Activated CD4-positive, alpha-beta T cell treated with anti-CD3 and anti-CD28 coated beads, Interleukin-2, amount 10 ng/mL, durations not matched to agents 24 days and 14 days (primary cell): ENCODE measurements around the gene PRKD1. TPM values are rescaled to one million over a fixed set of nuclear protein-coding genes. Genes with fewer than 3 reads are reported as not detected.
"Not testable (repeated sequence)": the region's sequence is repeated elsewhere in the genome, so short reads cannot be mapped to it uniquely, and the experiment has no call there.

Source experiments
- DNase-seq: peaks from one replicate; pipeline ENCODE4 v3.0.0; 2022
- H3K27ac Mint-ChIP-seq: one replicate; pipeline ENCODE4 v1.8.0; 2022; ENCODE audit warnings: mild to moderate bottlenecking, mixed read lengths
- H3K27me3 Mint-ChIP-seq: one replicate; pipeline ENCODE4 v1.8.0; 2022; ENCODE audit warnings: mixed read lengths
- H3K36me3 Mint-ChIP-seq: one replicate; pipeline ENCODE4 v1.8.0; 2022; ENCODE audit warnings: low read depth, mild to moderate bottlenecking, mixed read lengths
- H3K4me1 Mint-ChIP-seq: one replicate; pipeline ENCODE4 v1.8.0; 2021; ENCODE audit warnings: mixed read lengths
- H3K4me3 Mint-ChIP-seq: one replicate; pipeline ENCODE4 v1.8.0; 2022; ENCODE audit warnings: mild to moderate bottlenecking, moderate library complexity, mixed read lengths
- H3K9me3 Mint-ChIP-seq: one replicate; pipeline ENCODE4 v1.8.0; 2021; ENCODE audit warnings: mixed read lengths
- intact Hi-C: fragments of 100-400 bp; cut with micrococcal nuclease; formaldehyde crosslinking; loops from one replicate; pipeline ENCODE4 v1.15.1; 2023
- total RNA-seq: library from RNA; stranded (reverse); gene quantifications from 2 replicates; pipeline ENCODE4 v1.2.3, GENCODE V29; 2022

PRKD1 gene
- total RNA-seq, 1 donor from 2014 or later, result not detected

DNA sequence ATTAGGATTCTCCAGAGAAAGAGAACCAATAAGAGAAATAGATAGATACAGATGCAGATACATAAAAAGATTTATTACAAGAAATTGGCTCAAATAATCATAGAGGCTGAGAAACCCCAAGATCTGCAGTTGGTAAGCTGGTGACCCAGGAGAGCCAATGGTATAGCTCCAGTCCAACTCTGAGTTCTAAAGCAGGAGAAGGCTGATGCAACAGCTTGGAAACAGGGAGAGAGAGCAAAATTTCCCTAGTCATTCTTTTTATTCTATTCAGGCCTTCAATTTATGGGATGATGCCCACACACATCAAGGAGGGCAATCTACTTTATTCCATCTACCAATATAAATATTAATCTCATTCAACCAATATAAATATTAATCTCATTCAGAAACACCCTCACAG, 218.2 kb downstream of the PRKD1 start:
- no peak for DNase-seq
- H3K9me3 Mint-ChIP-seq, result no peaks in the 10 kb centered on the region
- no peaks in the 10 kb centered on the region for H3K36me3 Mint-ChIP-seq
- H3K4me3 Mint-ChIP-seq, result no peak overlapping the region
- no peaks in the 10 kb centered on the region for H3K27me3 Mint-ChIP-seq
- intact Hi-C loops, result no loop called here
- H3K27ac Mint-ChIP-seq, result no peak overlapping the region
- no peaks in the 10 kb centered on the region for H3K4me1 Mint-ChIP-seq

GRCh38 chr14:29706700-29707099, 220.9 kb downstream of the PRKD1 start:
- Mint-ChIP-seq H3K27me3 (no peaks in the 10 kb centered on the region), H3K27ac (no peak overlapping the region), H3K36me3 (no peaks in the 10 kb centered on the region), H3K9me3 (peaks cover 5% of the 10 kb centered on the region), H3K4me3 (no peak overlapping the region), H3K4me1 (no peaks in the 10 kb centered on the region)
- intact Hi-C loops, result no loop called here
- DNase-seq, result no peak

- Mint-ChIP-seq H3K9me3 (peaks cover 5% of the 10 kb centered on the region), H3K27me3 (no peaks in the 10 kb centered on the region), H3K4me3 (no peak overlapping the region), H3K4me1 (no peaks in the 10 kb centered on the region), H3K36me3 (no peaks in the 10 kb centered on the region), H3K27ac (no peak overlapping the region)
- DNase-seq, result no peak
- intact Hi-C loops, result no loop called here
These were observed 221.8 kb downstream of the PRKD1 start for GRCh38 chr14:29705801-29706200.

GRCh38 chr14:29689597-29689996, 238.1 kb downstream of the PRKD1 start:
- H3K27ac Mint-ChIP-seq, H3K27me3 Mint-ChIP-seq, DNase-seq, H3K9me3 Mint-ChIP-seq, intact Hi-C loops, H3K4me3 Mint-ChIP-seq, H3K36me3 Mint-ChIP-seq, H3K4me1 Mint-ChIP-seq: not testable (repeated sequence)

- H3K9me3 Mint-ChIP-seq, result peaks cover 9% of the 10 kb centered on the region
- intact Hi-C loops, result no loop called here
- H3K4me1 Mint-ChIP-seq, result no peaks in the 10 kb centered on the region
- DNase-seq, result no peak
- no peaks in the 10 kb centered on the region for H3K36me3 Mint-ChIP-seq
- H3K4me3 Mint-ChIP-seq, result no peak overlapping the region
- H3K27ac Mint-ChIP-seq, result no peak overlapping the region
- no peaks in the 10 kb centered on the region for H3K27me3 Mint-ChIP-seq
These were observed 239.8 kb downstream of the PRKD1 start for GRCh38 chr14:29687866-29688265.

GRCh38 chr14:29687071-29687765, 240.4 kb downstream of the PRKD1 start:
- H3K9me3 Mint-ChIP-seq, result peaks cover 11% of the 10 kb centered on the region
- intact Hi-C loops, result no loop called here
- H3K36me3 Mint-ChIP-seq, result no peaks in the 10 kb centered on the region
- H3K4me3 Mint-ChIP-seq, result no peak overlapping the region
- no peak overlapping the region for H3K27ac Mint-ChIP-seq
- no peaks in the 10 kb centered on the region for H3K27me3 Mint-ChIP-seq
- H3K4me1 Mint-ChIP-seq, result no peaks in the 10 kb centered on the region
- no peak for DNase-seq

- Mint-ChIP-seq H3K4me3 (no peak overlapping the region), H3K36me3 (no peaks in the 10 kb centered on the region), H3K4me1 (no peaks in the 10 kb centered on the region), H3K27me3 (no peaks in the 10 kb centered on the region), H3K9me3 (peaks cover 16% of the 10 kb centered on the region), H3K27ac (no peak overlapping the region)
- no peak for DNase-seq
- intact Hi-C loops, result no loop called here
These were observed 242.7 kb downstream of the PRKD1 start for GRCh38 chr14:29684926-29685325.

DNA sequence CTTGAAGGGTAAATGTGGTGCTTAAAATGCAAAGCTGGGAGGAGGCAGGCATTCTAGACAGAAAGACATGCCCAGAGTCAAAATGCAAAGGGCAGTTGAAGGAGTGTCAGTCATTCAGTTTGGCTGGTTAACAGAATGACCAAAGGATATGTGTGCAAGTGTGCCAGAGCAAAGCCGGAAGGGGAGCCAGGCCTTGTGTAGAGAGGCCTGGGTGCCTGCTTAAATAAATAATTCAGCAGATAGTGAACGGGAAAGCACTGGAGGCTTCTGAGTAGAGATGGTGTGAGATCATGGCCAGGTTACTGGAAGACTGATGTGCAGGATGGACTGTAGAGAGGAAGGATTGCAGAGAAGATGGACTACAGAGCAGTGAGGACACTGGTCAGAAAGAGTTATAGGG, 244.9 kb downstream of the PRKD1 start:
- no peak overlapping the region for H3K27ac Mint-ChIP-seq
- no peak for DNase-seq
- intact Hi-C loops, result no loop called here

DNA sequence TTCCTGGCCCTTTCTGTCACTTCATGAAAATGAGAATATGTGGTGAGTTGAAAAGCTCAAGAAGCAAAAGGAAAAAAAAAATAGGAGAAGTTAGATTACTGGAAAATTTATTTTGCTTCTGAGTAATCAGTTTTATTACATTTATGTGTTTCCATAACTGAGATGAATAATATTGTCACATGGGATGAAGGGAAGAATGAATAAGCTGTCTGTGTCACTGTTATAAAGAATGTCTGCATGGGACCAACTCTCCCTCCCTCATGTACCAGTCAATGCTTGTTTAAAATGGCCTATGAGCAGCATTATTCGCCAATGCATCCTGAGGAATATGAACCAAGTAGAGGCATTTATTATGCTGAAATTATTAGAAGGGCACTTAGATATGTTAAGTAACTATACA, 246.3 kb downstream of the PRKD1 start:
- intact Hi-C loops, result no loop called here

More for the DNA sequence above, 244.9 kb downstream of the PRKD1 start:
- H3K27me3 Mint-ChIP-seq, result no peaks in the 10 kb centered on the region
- no peak overlapping the region for H3K4me3 Mint-ChIP-seq
- H3K9me3 Mint-ChIP-seq, result peaks cover 16% of the 10 kb centered on the region
- no peaks in the 10 kb centered on the region for H3K36me3 Mint-ChIP-seq
- H3K4me1 Mint-ChIP-seq, result no peaks in the 10 kb centered on the region

DNA sequence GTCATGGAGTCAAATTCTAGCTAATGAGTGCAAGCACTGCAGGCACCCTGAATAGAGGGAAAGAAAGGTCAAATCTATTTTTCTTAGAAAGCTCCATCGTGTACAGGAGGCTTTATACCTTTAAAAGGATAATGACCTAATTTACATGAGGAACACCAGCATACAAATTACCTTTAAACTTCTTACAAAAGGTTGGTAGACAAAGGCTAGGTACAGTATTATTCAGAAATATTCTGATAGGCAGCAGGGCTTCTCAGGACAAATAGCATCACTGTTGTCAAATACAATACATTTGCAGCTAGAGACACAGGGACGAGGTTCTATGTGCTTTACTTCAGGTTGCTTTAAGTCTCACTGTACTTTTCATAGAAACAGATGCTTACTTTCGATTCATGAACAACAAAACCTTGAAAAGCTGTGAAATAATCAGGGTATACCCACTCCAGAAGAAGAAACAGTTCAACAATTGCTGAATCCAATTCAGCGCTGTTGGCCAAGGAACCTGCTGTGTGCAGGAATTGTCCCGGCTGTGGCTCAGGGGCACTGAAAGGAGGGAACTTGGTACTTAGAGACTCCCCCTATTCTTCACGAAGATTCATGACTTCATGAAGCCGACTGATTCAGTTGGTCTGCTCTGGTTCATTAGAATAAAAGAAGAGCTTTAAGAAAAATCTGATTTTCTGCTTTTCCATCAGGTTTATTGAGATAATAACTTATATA, 252.9 kb downstream of the PRKD1 start:
- H3K36me3 Mint-ChIP-seq, result no peaks in the 10 kb centered on the region
- no peak overlapping the region for H3K27ac Mint-ChIP-seq
- DNase-seq, result no peak
- peaks cover 8% of the 10 kb centered on the region for H3K9me3 Mint-ChIP-seq
- no peak overlapping the region for H3K4me3 Mint-ChIP-seq
- no peaks in the 10 kb centered on the region for H3K4me1 Mint-ChIP-seq
- H3K27me3 Mint-ChIP-seq, result no peaks in the 10 kb centered on the region
- intact Hi-C loops, result no loop called here

More for the DNA sequence above, 246.3 kb downstream of the PRKD1 start:
- Mint-ChIP-seq H3K27me3 (no peaks in the 10 kb centered on the region), H3K36me3 (no peaks in the 10 kb centered on the region), H3K27ac (no peak overlapping the region), H3K9me3 (peaks cover 16% of the 10 kb centered on the region), H3K4me3 (no peak overlapping the region), H3K4me1 (no peaks in the 10 kb centered on the region)
- DNase-seq, result no peak

- no peaks in the 10 kb centered on the region for H3K27me3 Mint-ChIP-seq
- no peaks in the 10 kb centered on the region for H3K36me3 Mint-ChIP-seq
- intact Hi-C loops, result no loop called here
- H3K4me3 Mint-ChIP-seq, result no peak overlapping the region
- H3K9me3 Mint-ChIP-seq, result peaks cover 8% of the 10 kb centered on the region
- no peak overlapping the region for H3K27ac Mint-ChIP-seq
- no peaks in the 10 kb centered on the region for H3K4me1 Mint-ChIP-seq
- DNase-seq, result no peak
These were observed 254.8 kb downstream of the PRKD1 start for GRCh38 chr14:29672831-29673230.

GRCh38 chr14:29671034-29671433, 256.6 kb downstream of the PRKD1 start:
- no peaks in the 10 kb centered on the region for H3K4me1 Mint-ChIP-seq
- H3K27me3 Mint-ChIP-seq, result no peaks in the 10 kb centered on the region
- no peak overlapping the region for H3K4me3 Mint-ChIP-seq
- DNase-seq, result no peak
- no peak overlapping the region for H3K27ac Mint-ChIP-seq
- intact Hi-C loops, result no loop called here
- H3K36me3 Mint-ChIP-seq, result no peaks in the 10 kb centered on the region
- peaks cover 8% of the 10 kb centered on the region for H3K9me3 Mint-ChIP-seq

GRCh38 chr14:29668201-29668600, 259.4 kb downstream of the PRKD1 start:
- intact Hi-C loops, result no loop called here
- Mint-ChIP-seq H3K9me3 (peaks cover 1% of the 10 kb centered on the region), H3K4me3 (no peak overlapping the region), H3K4me1 (no peaks in the 10 kb centered on the region), H3K36me3 (no peaks in the 10 kb centered on the region), H3K27me3 (no peaks in the 10 kb centered on the region), H3K27ac (no peak overlapping the region)
- no peak for DNase-seq

DNA sequence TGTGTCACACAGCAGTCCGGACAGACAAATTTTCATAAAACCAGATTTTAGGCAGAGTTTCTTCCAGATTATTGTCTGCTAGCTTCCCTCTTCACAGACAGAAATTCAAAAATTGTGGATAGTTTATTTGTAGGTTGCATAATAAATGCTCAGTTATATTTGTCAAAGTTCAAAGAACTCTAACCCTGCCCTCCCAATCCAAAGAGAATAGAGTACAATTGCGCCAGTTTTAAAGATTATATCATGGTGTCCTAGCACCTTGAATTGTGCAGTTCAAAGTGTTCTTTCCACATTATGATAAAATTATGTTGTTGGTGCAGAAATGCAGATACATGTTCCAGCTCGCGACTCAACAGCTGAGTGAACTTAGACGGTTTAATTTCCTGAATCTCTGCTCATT, 263.1 kb downstream of the PRKD1 start:
- Mint-ChIP-seq H3K36me3 (no peaks in the 10 kb centered on the region), H3K4me1 (no peaks in the 10 kb centered on the region), H3K27ac (no peak overlapping the region), H3K27me3 (no peaks in the 10 kb centered on the region), H3K4me3 (no peak overlapping the region), H3K9me3 (no peaks in the 10 kb centered on the region)
- no peak for DNase-seq
- intact Hi-C loops, result no loop called here
